HCT116 (cell line): ENCODE measurements around the gene ARHGAP33. TPM values are rescaled to one million over a fixed set of nuclear protein-coding genes. Genes with fewer than 3 reads are reported as not detected.

Experiments
- ATAC-seq: fragments of 200-7000 bp; cut with Tn5 transposase; 2 replicates; pipeline ENCODE4 v1.9.1; 2020; ENCODE audit warnings: mild to moderate bottlenecking, moderate library complexity
- BruUV-seq: library from RNA; stranded (reverse); fragments of 400-500 nt; replicated peaks from 2 replicates; lab custom pipeline; 2021; lab: Mats Ljungman, UMichigan
- CTCF ChIA-PET: fragments of 300-600 bp; sonication (Branson Sonifier 250); formaldehyde crosslinking; loops from one replicate; lab custom pipeline; 2021; ENCODE audit warnings: antibody characterized with exemption; lab: Charles Lee
- POLR2A ChIA-PET: fragments of 300-600, 350-600 bp; sonication (Branson Sonifier 250); formaldehyde crosslinking; loops from one replicate; lab custom pipeline; 2021; ENCODE audit warnings: antibody characterized with exemption; lab: Charles Lee
- RAD21 ChIA-PET, 2 experiments: fragments of 300-600 bp; sonication (Branson Sonifier 250); formaldehyde crosslinking; loops; one replicate each; lab custom pipeline; 2023; ENCODE audit warnings: low total read pairs in 2 of 2; ENCODE audit not compliant: uncharacterized antibody in 2 of 2, unreplicated experiment in 2 of 2, low non-redundant PET in 1 of 2; lab: Charles Lee
- DNase-seq: peaks from one replicate; pipeline ENCODE4 v3.0.0-alpha.2; 2010; ENCODE audit warnings: low read depth, low spot score
- H2AFZ ChIP-seq: fragments of 200-600 bp; shearing (Covaris generic), sonication (generic); 2 replicates; pipeline ENCODE4 v1.6.1; 2017; ENCODE audit warnings: low read depth, mixed run types, mixed read lengths, antibody characterized with exemption, low read length; ENCODE audit not compliant: poor library complexity, severe bottlenecking
- H3K27ac ChIP-seq: 2 replicates; pipeline ENCODE4 v1.5.1; 2012; ENCODE audit warnings: low read depth, low read length
- H3K27me3 ChIP-seq: fragments of 200-600 bp; sonication (generic); 2 replicates; pipeline ENCODE4 v1.6.1; 2016; ENCODE audit warnings: mixed run types, low read length, mixed read lengths; ENCODE audit not compliant: insufficient read depth
- H3K36me3 ChIP-seq, 2 experiments: fragments of 200-500 bp in 1 of 2; fragments of 200-600 bp in 1 of 2; sonication (Bioruptor generic) in 1 of 2; sonication (generic) in 1 of 2; 2 replicates each; pipeline versions ENCODE4 v1.5.1 to v1.6.1; 2014 to 2016; ENCODE audit warnings: low read length in 2 of 2, inconsistent platforms in 1 of 2, mixed read lengths in 1 of 2, mixed run types in 1 of 2; ENCODE audit not compliant: insufficient read depth in 2 of 2, control insufficient read depth in 1 of 2
- H3K4me1 ChIP-seq, 2 experiments: fragments of 200-600 bp in 1 of 2; sonication (generic) in 1 of 2; 2 replicates each; pipeline versions ENCODE4 v1.5.1 to v1.6.1; 2012 to 2017; ENCODE audit warnings: low read length in 2 of 2, inconsistent platforms in 1 of 2, mild to moderate bottlenecking in 1 of 2, mixed read lengths in 1 of 2, mixed run types in 1 of 2, moderate library complexity in 1 of 2; ENCODE audit not compliant: insufficient read depth in 2 of 2, control insufficient read depth in 1 of 2
- H3K4me2 ChIP-seq: fragments of 200-600 bp; sonication (generic); 2 replicates; pipeline ENCODE4 v1.6.1; 2017; ENCODE audit warnings: mixed run types, low read length, mixed read lengths
- H3K4me3 ChIP-seq, 2 experiments: fragments of 200-600 bp in 1 of 2; sonication (generic) in 1 of 2; replicated peaks in 1 of 2; 2 replicates each; pipeline ENCODE4 v1.5.1; 2011 to 2016; ENCODE audit warnings: low read length in 2 of 2, control low read depth in 1 of 2, low read depth in 1 of 2, mild to moderate bottlenecking in 1 of 2, mixed read lengths in 1 of 2, mixed run types in 1 of 2
- H3K79me2 ChIP-seq: fragments of 200-600 bp; sonication (generic); 2 replicates; pipeline ENCODE4 v1.6.1; 2017; ENCODE audit warnings: mild to moderate bottlenecking, mixed run types, low read length, moderate library complexity, mixed read lengths; ENCODE audit not compliant: insufficient read depth
- H3K9ac ChIP-seq: fragments of 200-600 bp; sonication (generic); 2 replicates; pipeline ENCODE4 v1.6.1; 2016; ENCODE audit warnings: low read length, mixed read lengths
- H3K9me2 ChIP-seq: fragments of 200-600 bp; sonication (generic), shearing (Covaris generic); 2 replicates; pipeline ENCODE4 v1.6.1; 2017; ENCODE audit warnings: mixed run types, mild to moderate bottlenecking, moderate library complexity; ENCODE audit not compliant: insufficient read depth
- H3K9me3 ChIP-seq, 2 experiments: fragments of 200-500 bp in 1 of 2; fragments of 200-600 bp in 1 of 2; sonication (Bioruptor generic) in 1 of 2; sonication (generic) in 1 of 2; 2 replicates each; pipeline ENCODE4 v1.6.1; 2014 to 2017; ENCODE audit warnings: low read length in 2 of 2, mixed read lengths in 2 of 2, inconsistent platforms in 1 of 2, low read depth in 1 of 2, mild to moderate bottlenecking in 1 of 2, mixed run types in 1 of 2, moderate library complexity in 1 of 2; ENCODE audit not compliant: control insufficient read depth in 1 of 2, insufficient read depth in 1 of 2
- H4K20me1 ChIP-seq: fragments of 200-600 bp; sonication (generic), shearing (Covaris generic); 2 replicates; pipeline ENCODE4 v1.6.1; 2017; ENCODE audit warnings: mixed run types, mild to moderate bottlenecking, moderate library complexity; ENCODE audit not compliant: insufficient read depth
- CBX3 ChIP-seq: IDR thresholded peaks from 2 replicates; pipeline ENCODE4 v1.6.1; 2012; ENCODE audit warnings: low read depth
- CEBPB ChIP-seq: IDR thresholded peaks from 2 replicates; pipeline ENCODE4 v1.6.1; 2012; ENCODE audit warnings: low read depth
- EZH2 ChIP-seq: fragments of 200-600 bp; sonication (generic); IDR thresholded peaks from 2 replicates; pipeline ENCODE4 v1.6.1; 2017; ENCODE audit warnings: antibody characterized with exemption, mixed run types
- EZH2phosphoT487 ChIP-seq: fragments of 200-600 bp; IDR thresholded peaks from 2 replicates; pipeline ENCODE4 v1.6.1; 2018; ENCODE audit warnings: antibody characterized with exemption, borderline replicate concordance
- FOSL1 ChIP-seq: IDR thresholded peaks from 2 replicates; pipeline ENCODE4 v1.6.1; 2012; ENCODE audit warnings: low read depth
- POLR2A ChIP-seq: IDR thresholded peaks from 2 replicates; pipeline ENCODE4 v1.7.0; 2011; ENCODE audit warnings: borderline replicate concordance; ENCODE audit not compliant: insufficient read depth, insufficient read length; ENCODE audit errors: extremely low read depth
- POLR2AphosphoS5 ChIP-seq: IDR thresholded peaks from 2 replicates; pipeline ENCODE4 v1.6.1; 2011; ENCODE audit warnings: mild to moderate bottlenecking, low read depth, low read length, moderate library complexity
- SP1 ChIP-seq: IDR thresholded peaks from 2 replicates; pipeline ENCODE4 v1.6.1; 2012; ENCODE audit warnings: low read depth
- SRF ChIP-seq: IDR thresholded peaks from 2 replicates; pipeline ENCODE4 v1.6.1; 2012; ENCODE audit warnings: low read depth
- YY1 ChIP-seq: IDR thresholded peaks from 2 replicates; pipeline ENCODE4 v1.6.1; 2011; ENCODE audit warnings: low read length, low read depth, moderate library complexity, mild to moderate bottlenecking; ENCODE audit not compliant: insufficient replicate concordance; ENCODE audit errors: extremely low read depth
- ZFX ChIP-seq: fragments of 450-650 bp; IDR thresholded peaks from 2 replicates; pipeline ENCODE4 v1.6.1; 2017
- ZNF274 ChIP-seq: fragments of 200-500 bp; sonication (Bioruptor generic); IDR thresholded peaks from 2 replicates; pipeline ENCODE4 v1.6.1; 2014; ENCODE audit warnings: mild to moderate bottlenecking, low read depth, low read length, inconsistent platforms
- intact Hi-C: fragments of 100-400 bp; cut with micrococcal nuclease; formaldehyde crosslinking; loops from 2 replicates; pipeline ENCODE4 v1.10.0; 2022
- total RNA-seq: library from RNA; stranded (reverse); gene quantifications from one replicate; pipeline ENCODE4 v1.2.1, GENCODE V29; 2021; ENCODE audit not compliant: unreplicated experiment
- TF ChIP-seq, protein P1 (sequence below): IDR thresholded peaks from 2 replicates; pipeline ENCODE4 v1.6.1; 2012
- TF ChIP-seq, protein P2 (sequence below): IDR thresholded peaks from 2 replicates; pipeline ENCODE4 v1.6.1; 2011; ENCODE audit warnings: mild to moderate bottlenecking, low read length, moderate library complexity; ENCODE audit not compliant: insufficient replicate concordance; ENCODE audit errors: extremely low read depth
- TF ChIP-seq, protein P3 (sequence below): IDR thresholded peaks from 2 replicates; pipeline ENCODE4 v1.6.1; 2012; ENCODE audit warnings: low read depth

The ARHGAP33 gene
- total RNA-seq, 1 experiment from 2014 or later: 30.2 TPM

DNA sequence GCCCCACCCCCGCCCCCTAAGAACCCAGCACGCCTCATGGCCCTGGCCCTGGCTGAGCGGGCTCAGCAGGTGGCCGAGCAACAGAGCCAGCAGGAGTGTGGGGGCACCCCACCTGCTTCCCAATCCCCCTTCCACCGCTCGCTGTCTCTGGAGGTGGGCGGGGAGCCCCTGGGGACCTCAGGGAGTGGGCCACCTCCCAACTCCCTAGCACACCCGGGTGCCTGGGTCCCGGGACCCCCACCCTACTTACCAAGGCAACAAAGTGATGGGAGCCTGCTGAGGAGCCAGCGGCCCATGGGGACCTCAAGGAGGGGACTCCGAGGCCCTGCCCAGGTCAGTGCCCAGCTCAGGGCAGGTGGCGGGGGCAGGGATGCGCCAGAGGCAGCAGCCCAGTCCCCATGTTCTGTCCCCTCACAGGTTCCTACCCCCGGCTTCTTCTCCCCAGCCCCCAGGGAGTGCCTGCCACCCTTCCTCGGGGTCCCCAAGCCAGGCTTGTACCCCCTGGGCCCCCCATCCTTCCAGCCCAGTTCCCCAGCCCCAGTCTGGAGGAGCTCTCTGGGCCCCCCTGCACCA is 11.9 kb downstream of the ARHGAP33 start:
- no peak overlapping the region for H3K27ac ChIP-seq
- RAD21 ChIA-PET: no interaction called here
- H2AFZ ChIP-seq: no peak overlapping the region

More for the DNA sequence above, 11.9 kb downstream of the ARHGAP33 start:
- intact Hi-C loops: no loop called here
- no peak for DNase-seq
- BruUV-seq: no TSS peak
- no peak for ATAC-seq
- TF ChIP-seq, protein P1, sequence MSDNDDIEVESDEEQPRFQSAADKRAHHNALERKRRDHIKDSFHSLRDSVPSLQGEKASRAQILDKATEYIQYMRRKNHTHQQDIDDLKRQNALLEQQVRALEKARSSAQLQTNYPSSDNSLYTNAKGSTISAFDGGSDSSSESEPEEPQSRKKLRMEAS: no peak
- TF ChIP-seq FOSL1: no peak
- no peak for TF ChIP-seq POLR2AphosphoS5
- TF ChIP-seq, protein P2, sequence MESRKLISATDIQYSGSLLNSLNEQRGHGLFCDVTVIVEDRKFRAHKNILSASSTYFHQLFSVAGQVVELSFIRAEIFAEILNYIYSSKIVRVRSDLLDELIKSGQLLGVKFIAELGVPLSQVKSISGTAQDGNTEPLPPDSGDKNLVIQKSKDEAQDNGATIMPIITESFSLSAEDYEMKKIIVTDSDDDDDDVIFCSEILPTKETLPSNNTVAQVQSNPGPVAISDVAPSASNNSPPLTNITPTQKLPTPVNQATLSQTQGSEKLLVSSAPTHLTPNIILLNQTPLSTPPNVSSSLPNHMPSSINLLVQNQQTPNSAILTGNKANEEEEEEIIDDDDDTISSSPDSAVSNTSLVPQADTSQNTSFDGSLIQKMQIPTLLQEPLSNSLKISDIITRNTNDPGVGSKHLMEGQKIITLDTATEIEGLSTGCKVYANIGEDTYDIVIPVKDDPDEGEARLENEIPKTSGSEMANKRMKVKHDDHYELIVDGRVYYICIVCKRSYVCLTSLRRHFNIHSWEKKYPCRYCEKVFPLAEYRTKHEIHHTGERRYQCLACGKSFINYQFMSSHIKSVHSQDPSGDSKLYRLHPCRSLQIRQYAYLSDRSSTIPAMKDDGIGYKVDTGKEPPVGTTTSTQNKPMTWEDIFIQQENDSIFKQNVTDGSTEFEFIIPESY: no peak
- no peak for TF ChIP-seq ZNF274
- no peak for TF ChIP-seq SP1
- TF ChIP-seq POLR2A: no peak
- TF ChIP-seq SRF: no peak
- TF ChIP-seq, protein P3, sequence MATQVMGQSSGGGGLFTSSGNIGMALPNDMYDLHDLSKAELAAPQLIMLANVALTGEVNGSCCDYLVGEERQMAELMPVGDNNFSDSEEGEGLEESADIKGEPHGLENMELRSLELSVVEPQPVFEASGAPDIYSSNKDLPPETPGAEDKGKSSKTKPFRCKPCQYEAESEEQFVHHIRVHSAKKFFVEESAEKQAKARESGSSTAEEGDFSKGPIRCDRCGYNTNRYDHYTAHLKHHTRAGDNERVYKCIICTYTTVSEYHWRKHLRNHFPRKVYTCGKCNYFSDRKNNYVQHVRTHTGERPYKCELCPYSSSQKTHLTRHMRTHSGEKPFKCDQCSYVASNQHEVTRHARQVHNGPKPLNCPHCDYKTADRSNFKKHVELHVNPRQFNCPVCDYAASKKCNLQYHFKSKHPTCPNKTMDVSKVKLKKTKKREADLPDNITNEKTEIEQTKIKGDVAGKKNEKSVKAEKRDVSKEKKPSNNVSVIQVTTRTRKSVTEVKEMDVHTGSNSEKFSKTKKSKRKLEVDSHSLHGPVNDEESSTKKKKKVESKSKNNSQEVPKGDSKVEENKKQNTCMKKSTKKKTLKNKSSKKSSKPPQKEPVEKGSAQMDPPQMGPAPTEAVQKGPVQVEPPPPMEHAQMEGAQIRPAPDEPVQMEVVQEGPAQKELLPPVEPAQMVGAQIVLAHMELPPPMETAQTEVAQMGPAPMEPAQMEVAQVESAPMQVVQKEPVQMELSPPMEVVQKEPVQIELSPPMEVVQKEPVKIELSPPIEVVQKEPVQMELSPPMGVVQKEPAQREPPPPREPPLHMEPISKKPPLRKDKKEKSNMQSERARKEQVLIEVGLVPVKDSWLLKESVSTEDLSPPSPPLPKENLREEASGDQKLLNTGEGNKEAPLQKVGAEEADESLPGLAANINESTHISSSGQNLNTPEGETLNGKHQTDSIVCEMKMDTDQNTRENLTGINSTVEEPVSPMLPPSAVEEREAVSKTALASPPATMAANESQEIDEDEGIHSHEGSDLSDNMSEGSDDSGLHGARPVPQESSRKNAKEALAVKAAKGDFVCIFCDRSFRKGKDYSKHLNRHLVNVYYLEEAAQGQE: no peak
- no peak for TF ChIP-seq EZH2
- TF ChIP-seq EZH2phosphoT487: no peak
- TF ChIP-seq CEBPB: no peak
- TF ChIP-seq ZFX: no peak
- no peak for TF ChIP-seq YY1
- TF ChIP-seq CBX3: no peak
- ChIA-PET POLR2A (interaction anchor here (1.0 kb wide), 1 partner anchor 39 kb away, joined by 3 read pairs; the partner anchor contains the start of gene LIN37), CTCF (no interaction called here)
- Histone ChIP-seq H3K27me3 (no peaks in the 10 kb centered on the region), H3K9me2 (no peaks in the 10 kb centered on the region), H3K4me3 (no peak overlapping the region), H3K4me2 (no peak overlapping the region), H3K4me1 (no peaks in the 10 kb centered on the region), H3K9me3 (no peaks in the 10 kb centered on the region), H4K20me1 (no peaks in the 10 kb centered on the region), H3K9ac (no peak overlapping the region), H3K79me2 (no peaks in the 10 kb centered on the region), H3K36me3 (0 out of 4 replicates have a peak, but pooled peaks cover 0 to 2% of the 10 kb centered on the region in 2 experiments)
